Activated CD4-positive, alpha-beta memory T cell treated with anti-CD3 and anti-CD28 coated beads, Interleukin-2, amount 10 ng/mL, durations not matched to agents 7 days and 5 days (primary cell): ENCODE results near the gene CTAGE4. TPM values are rescaled to one million over a fixed set of nuclear protein-coding genes. Genes with fewer than 3 reads are reported as not detected.
"Not testable (repeated sequence)": the region's sequence is repeated elsewhere in the genome, so short reads cannot be mapped to it uniquely, and the experiment has no call there.

Source experiments
- CTCF ChIA-PET: fragments of 350-600 bp; sonication (Branson Sonifier 250); formaldehyde crosslinking; loops from one replicate; lab custom pipeline; 2021; ENCODE audit warnings: antibody characterized with exemption, inconsistent platforms; lab: Charles Lee
- POLR2A ChIA-PET: fragments of 350-600 bp; sonication (Branson Sonifier 250); formaldehyde crosslinking; loops from one replicate; lab custom pipeline; 2021; ENCODE audit warnings: antibody characterized with exemption; lab: Charles Lee
- DNase-seq: peaks from one replicate; pipeline ENCODE4 v3.0.0-alpha.2; 2020
- H3K27ac Mint-ChIP-seq: one replicate; pipeline ENCODE4 v1.8.0; 2021; ENCODE audit warnings: mild to moderate bottlenecking, mixed read lengths
- H3K27me3 Mint-ChIP-seq: one replicate; pipeline ENCODE4 v1.8.0; 2021; ENCODE audit warnings: mixed read lengths
- H3K36me3 Mint-ChIP-seq: one replicate; pipeline ENCODE4 v1.8.0; 2021; ENCODE audit warnings: low read depth, mixed read lengths
- H3K4me1 Mint-ChIP-seq: one replicate; pipeline ENCODE4 v1.8.0; 2021; ENCODE audit warnings: mixed read lengths
- H3K4me3 Mint-ChIP-seq: one replicate; pipeline ENCODE4 v1.8.0; 2021; ENCODE audit warnings: mild to moderate bottlenecking, mixed read lengths
- H3K9me3 Mint-ChIP-seq: one replicate; pipeline ENCODE4 v1.8.0; 2021; ENCODE audit warnings: mixed read lengths
- total RNA-seq, 2 experiments: library from RNA; stranded (reverse); gene quantifications; one replicate each; pipeline ENCODE4 v1.2.3, GENCODE V29; 2021

Gene CTAGE4
- total RNA-seq, 2 experiments from 2014 or later = 3.4 to 5.3 TPM

DNA sequence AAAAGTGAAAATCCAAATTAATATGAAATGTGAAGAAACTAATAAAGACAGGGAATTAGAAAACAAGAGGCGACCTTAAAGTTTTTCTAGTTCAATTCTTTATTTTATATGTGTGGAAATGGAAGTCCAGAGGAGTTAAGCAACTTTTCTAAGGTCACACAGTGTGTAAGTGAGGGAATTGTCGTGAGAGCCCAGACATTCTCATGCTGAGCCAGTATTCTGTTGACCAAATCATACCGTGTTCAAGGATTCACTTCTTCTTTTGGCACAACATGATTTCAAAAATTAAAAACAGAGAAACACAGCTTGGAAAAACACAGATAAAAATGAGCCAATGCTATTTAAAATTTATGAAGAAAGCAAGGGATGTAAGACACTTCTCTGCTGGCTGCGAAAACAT is 43.6 kb downstream of the CTAGE4 start:
- CTCF ChIA-PET, H3K9me3 Mint-ChIP-seq, H3K4me1 Mint-ChIP-seq, POLR2A ChIA-PET, H3K27ac Mint-ChIP-seq, H3K36me3 Mint-ChIP-seq, H3K4me3 Mint-ChIP-seq, H3K27me3 Mint-ChIP-seq, DNase-seq: not testable (repeated sequence)

DNA sequence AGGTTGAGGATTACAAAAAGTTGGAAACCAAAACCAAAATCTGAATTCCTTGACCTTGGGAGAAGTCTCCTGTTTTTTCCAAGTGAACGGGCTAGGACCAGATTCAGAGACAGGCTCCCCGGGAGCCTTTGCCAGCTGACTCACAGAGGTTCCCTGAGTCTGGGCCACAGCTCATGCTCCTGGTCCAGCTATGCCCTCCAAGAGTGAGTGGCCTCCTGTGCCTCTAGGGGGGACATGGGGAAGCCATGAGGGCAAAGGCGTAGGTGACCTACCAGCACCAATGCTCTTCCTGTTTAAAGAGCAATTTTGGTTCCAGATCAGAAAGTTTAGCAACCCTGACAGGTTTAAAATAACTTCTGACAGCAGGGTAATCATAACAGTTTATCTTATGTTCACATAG is 45.5 kb downstream of the CTAGE4 start:
- H3K4me3 Mint-ChIP-seq, POLR2A ChIA-PET, DNase-seq, H3K4me1 Mint-ChIP-seq, H3K27ac Mint-ChIP-seq, H3K9me3 Mint-ChIP-seq, H3K36me3 Mint-ChIP-seq, H3K27me3 Mint-ChIP-seq, CTCF ChIA-PET: not testable (repeated sequence)

DNA sequence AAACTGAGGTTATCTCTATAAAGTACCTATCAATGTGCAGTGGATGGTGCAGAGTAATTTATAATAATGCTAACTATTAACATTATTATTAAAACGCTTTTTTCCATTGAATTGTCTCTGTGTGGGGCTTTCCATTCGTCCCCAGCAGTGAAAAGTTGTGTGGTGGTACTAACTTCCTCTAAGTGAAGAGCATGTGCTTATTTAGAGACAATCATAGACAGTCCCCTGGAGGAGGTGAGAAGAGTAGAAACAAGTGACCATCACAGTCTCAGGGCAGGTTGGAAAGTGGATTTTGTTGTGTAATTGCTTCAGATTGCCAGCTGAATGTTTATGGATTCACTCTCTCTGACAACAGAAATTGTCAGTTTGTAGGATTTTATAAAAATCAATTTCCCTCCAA is 47.8 kb downstream of the CTAGE4 start:
- H3K36me3 Mint-ChIP-seq, H3K9me3 Mint-ChIP-seq, CTCF ChIA-PET, H3K27me3 Mint-ChIP-seq, DNase-seq, H3K27ac Mint-ChIP-seq, H3K4me1 Mint-ChIP-seq, H3K4me3 Mint-ChIP-seq, POLR2A ChIA-PET: not testable (repeated sequence)

DNA sequence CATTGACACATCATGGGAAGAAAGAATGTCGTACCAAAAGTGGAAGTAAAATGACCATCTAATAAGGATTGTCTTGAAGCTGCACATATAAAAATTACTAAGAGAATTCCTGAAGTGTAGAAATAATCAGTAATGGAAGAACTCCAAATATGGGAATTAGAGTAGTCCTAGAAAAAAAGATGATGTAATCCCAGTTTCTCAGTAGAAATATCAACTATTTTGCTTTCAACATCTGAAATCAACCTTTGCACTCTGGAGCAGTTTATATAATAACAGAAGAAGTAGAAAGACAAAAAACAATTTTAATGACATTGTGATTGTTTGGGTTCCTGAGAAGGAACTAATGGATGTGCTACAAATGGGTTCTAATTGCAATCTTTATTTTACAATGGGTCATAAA is 49.8 kb downstream of the CTAGE4 start:
- CTCF ChIA-PET, H3K27me3 Mint-ChIP-seq, H3K36me3 Mint-ChIP-seq, H3K9me3 Mint-ChIP-seq, H3K4me3 Mint-ChIP-seq, POLR2A ChIA-PET, DNase-seq, H3K4me1 Mint-ChIP-seq, H3K27ac Mint-ChIP-seq: not testable (repeated sequence)

Other genes starting within 250 kb of the CTAGE4 start
- gene OR2F2, start 248.2 kb upstream of the CTAGE4 start, total RNA-seq = not detected
- not detected for gene OR2F1, start 228.6 kb upstream of the CTAGE4 start, total RNA-seq
- not detected for gene OR6B1, start 183.1 kb upstream of the CTAGE4 start, total RNA-seq
- gene OR2A5, start 134.5 kb upstream of the CTAGE4 start, total RNA-seq = not detected
- not detected for gene OR2A25, start 113.7 kb upstream of the CTAGE4 start, total RNA-seq
- gene OR2A12, start 97.2 kb upstream of the CTAGE4 start, total RNA-seq = not detected
- gene OR2A2, start 73.9 kb upstream of the CTAGE4 start, total RNA-seq = not detected
- gene OR2A14, start 60.3 kb upstream of the CTAGE4 start, total RNA-seq = not detected
- 1 to 10 TPM; 6.0 to 6.2 TPM for gene ARHGEF35, start 12.4 kb downstream of the CTAGE4 start, total RNA-seq
- not detected for gene OR2A42, start 56.1 kb downstream of the CTAGE4 start, total RNA-seq
- 1 to 10 TPM; 3.0 to 3.2 TPM for gene OR2A7, start 81.3 kb downstream of the CTAGE4 start, total RNA-seq
- 1 to 10 TPM in 1 of 2 experiments, not detected in 1; 1.4 TPM for gene CTAGE8, start 85.8 kb downstream of the CTAGE4 start, total RNA-seq
- under 1 TPM in 1 of 2 experiments, not detected in 1; 0.05 TPM for gene OR2A1, start 129.0 kb downstream of the CTAGE4 start, total RNA-seq
- 10 to 100 TPM; 10.4 to 11.1 TPM for gene ARHGEF5, start 171.9 kb downstream of the CTAGE4 start, total RNA-seq
- not detected for gene NOBOX, start 220.2 kb downstream of the CTAGE4 start, total RNA-seq